DND-41 (cell line): ENCODE results near the gene LAMP1.

Experiments used
- CTCF ChIP-seq: IDR thresholded peaks from 2 replicates; pipeline ENCODE4 v1.5.1; 2012; ENCODE audit warnings: borderline replicate concordance, low read length, moderate library complexity, mild to moderate bottlenecking; ENCODE audit not compliant: poor library complexity, severe bottlenecking; ENCODE audit errors: extremely low read depth
- EZH2 ChIP-seq: IDR thresholded peaks from 3 replicates; pipeline ENCODE4 v1.6.1; 2012; ENCODE audit warnings: borderline replicate concordance, low read depth, mild to moderate bottlenecking, moderate library complexity, low read length, inconsistent platforms; ENCODE audit not compliant: severe bottlenecking

GRCh38 chr13:113318956-113319355 lies 21.9 kb downstream of the LAMP1 start:
- no peak for TF ChIP-seq CTCF
- TF ChIP-seq EZH2: no peak
